Measurements from ENCODE around the gene FRMD7.

DNA sequence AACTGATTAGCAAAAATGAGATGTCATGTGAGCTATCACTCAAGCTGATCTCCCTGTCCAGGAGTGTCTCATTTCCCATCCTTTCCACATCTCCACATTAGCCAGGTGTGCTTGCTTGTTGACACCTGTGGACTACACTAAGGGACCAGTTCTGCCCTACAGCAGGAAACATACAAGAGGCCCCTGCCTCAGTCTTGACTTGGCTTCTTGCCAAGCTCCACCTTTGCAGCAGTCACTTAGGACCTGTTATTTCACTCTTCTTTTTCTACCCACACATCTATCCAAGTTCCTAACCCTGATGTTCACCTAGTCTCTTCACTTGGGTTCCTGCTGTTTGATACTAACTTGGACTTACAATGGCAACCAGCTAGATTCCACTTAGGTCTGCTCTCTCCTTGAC lies 13.2 kb downstream of the FRMD7 start:
- TF ChIP-seq EP300 (IDR thresholded peaks at IDR 0.05): no peak
- TF ChIP-seq, protein P1, sequence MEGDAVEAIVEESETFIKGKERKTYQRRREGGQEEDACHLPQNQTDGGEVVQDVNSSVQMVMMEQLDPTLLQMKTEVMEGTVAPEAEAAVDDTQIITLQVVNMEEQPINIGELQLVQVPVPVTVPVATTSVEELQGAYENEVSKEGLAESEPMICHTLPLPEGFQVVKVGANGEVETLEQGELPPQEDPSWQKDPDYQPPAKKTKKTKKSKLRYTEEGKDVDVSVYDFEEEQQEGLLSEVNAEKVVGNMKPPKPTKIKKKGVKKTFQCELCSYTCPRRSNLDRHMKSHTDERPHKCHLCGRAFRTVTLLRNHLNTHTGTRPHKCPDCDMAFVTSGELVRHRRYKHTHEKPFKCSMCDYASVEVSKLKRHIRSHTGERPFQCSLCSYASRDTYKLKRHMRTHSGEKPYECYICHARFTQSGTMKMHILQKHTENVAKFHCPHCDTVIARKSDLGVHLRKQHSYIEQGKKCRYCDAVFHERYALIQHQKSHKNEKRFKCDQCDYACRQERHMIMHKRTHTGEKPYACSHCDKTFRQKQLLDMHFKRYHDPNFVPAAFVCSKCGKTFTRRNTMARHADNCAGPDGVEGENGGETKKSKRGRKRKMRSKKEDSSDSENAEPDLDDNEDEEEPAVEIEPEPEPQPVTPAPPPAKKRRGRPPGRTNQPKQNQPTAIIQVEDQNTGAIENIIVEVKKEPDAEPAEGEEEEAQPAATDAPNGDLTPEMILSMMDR (IDR thresholded peaks at IDR 0.05): no peak
- no peak for TF ChIP-seq POLR2A (IDR thresholded peaks at IDR 0.05; ENCODE audit: low read depth)
- no peak for TF ChIP-seq POLR2AphosphoS5 (IDR thresholded peaks at IDR 0.05)
